ENCODE data around the gene PDPK1. TPM values are rescaled to one million over a fixed set of nuclear protein-coding genes. Genes with fewer than 3 reads are reported as not detected.

Gene PDPK1
- total and polyA plus RNA-seq, 2 of the 4 experiments (the other 2 are of a cell fraction): 10.6 to 27.3 TPM

DNA sequence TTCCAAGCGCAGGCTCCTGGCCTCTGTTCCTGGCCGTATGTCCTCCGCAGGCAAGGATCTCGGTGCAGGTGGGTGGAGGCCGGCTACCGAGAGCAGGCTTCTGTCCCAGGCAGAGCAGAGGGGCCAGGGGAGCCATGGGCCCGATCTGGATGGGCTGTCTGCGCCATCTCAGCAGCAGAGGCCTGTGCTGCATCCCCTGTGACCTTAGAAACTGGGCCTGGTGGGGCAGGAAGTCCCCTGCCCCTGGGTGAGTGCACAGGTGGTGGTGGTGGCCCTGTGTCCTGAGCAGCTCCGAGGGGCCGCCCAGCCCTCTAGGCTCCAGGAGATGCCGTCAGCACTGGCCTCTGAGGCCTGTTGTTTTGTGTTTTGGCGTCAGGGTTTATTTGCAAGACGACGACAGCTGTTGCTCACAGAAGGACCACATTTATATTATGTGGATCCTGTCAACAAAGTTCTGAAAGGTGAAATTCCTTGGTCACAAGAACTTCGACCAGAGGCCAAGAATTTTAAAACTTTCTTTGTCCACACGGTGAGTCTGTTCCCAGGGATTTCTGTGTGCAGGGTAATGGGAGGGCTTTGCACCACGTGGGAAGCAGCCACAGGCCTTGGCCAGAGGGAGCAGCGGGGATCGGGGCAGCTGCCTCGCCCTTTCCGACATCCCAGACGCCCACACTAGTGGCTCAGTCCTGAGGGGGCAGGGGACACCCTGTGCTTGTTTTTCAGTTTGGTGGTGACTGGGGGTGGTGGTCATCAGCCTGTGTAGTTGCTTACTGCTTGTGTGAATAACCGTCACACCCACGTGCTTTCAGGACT, 59.1 kb downstream of the PDPK1 start:
- no TSS peak for BruUV-seq (replicated peaks)
- CTCF ChIA-PET: no interaction called here
- POLR2A ChIA-PET (ENCODE audit: unreplicated experiment): no interaction called here

More for the DNA sequence above, 59.1 kb downstream of the PDPK1 start:
- dilution Hi-C loops (cut with HindIII; ENCODE audit: low sequenced_read_pairs, unreplicated experiment): no loop called here
- Histone ChIP-seq H2BK120ac (ENCODE audit: low read depth, low read length) (no peak overlapping the region), H3K9me3 (ENCODE audit: control insufficient read depth, insufficient read depth, low read length) (no peaks in the 10 kb centered on the region), H3K14ac (replicated peaks; ENCODE audit: low read depth, low read length) (no peak overlapping the region), H3K4me2 (ENCODE audit: low read depth, low read length) (no peak overlapping the region), H2BK20ac (ENCODE audit: low read depth, low read length) (no peak overlapping the region), H2AK9ac (replicated peaks; ENCODE audit: low read depth, low read length, poor library complexity) (no peak overlapping the region), H3K56ac (ENCODE audit: extremely low read depth, insufficient read depth, low read length) (no peak overlapping the region), H3K79me1 (ENCODE audit: low read depth in 1 of 2, low read length in 2 of 2) (peaks cover 10 to 33% of the 10 kb centered on the region in 2 experiments; a peak in 3 of 4 replicates), H3K18ac (ENCODE audit: low read depth, low read length) (no peak overlapping the region), H2BK15ac (ENCODE audit: low read depth, low read length) (no peak overlapping the region), H3K27ac (ENCODE audit: insufficient read depth, low read length) (no peak overlapping the region), H3K4me3 (ENCODE audit: insufficient read depth, low read depth, low read length) (no peak overlapping the region), H4K91ac (ENCODE audit: insufficient read depth, low read depth, low read length) (no peak overlapping the region), H2BK5ac (ENCODE audit: low read depth, low read length, poor library complexity, severe bottlenecking) (no peak overlapping the region), H3K36me3 (ENCODE audit: control insufficient read depth, insufficient read depth, low read length) (peaks cover 38% of the 10 kb centered on the region), H3K4ac (ENCODE audit: low read depth, low read length) (no peak overlapping the region), H2AFZ (replicated peaks; ENCODE audit: low read length, poor library complexity) (no peak overlapping the region), H3K23ac (ENCODE audit: low read depth, low read length) (no peak overlapping the region), H4K20me1 (ENCODE audit: insufficient read depth, low read length) (peaks cover 6% of the 10 kb centered on the region), H4K5ac (ENCODE audit: low read depth, low read length) (no peak overlapping the region), H4K8ac (ENCODE audit: low read depth in 2 of 2, low read length in 2 of 2) (no peak overlapping the region), H3K9ac (ENCODE audit: low read depth, low read length) (no peak overlapping the region), H3K27me3 (ENCODE audit: control insufficient read depth, insufficient read depth, low read length) (no peaks in the 10 kb centered on the region), H3K9me1 (ENCODE audit: insufficient read depth, low read length) (no peaks in the 10 kb centered on the region; the same call in 1 of the 2 replicates), H2AK5ac (ENCODE audit: low read depth, low read length) (no peak overlapping the region), H3K4me1 (ENCODE audit: control insufficient read depth, insufficient read depth, low read length) (no peaks in the 10 kb centered on the region)
- DNase-seq: no peak
- in situ Hi-C loops (cut with MboI; ENCODE audit: low sequenced_read_pairs): no loop called here
- no peak for TF ChIP-seq CEBPB (IDR thresholded peaks at IDR 0.05; ENCODE audit: low read depth, low read length)
- no peak for TF ChIP-seq FOS (IDR thresholded peaks at IDR 0.05; ENCODE audit: low read depth, low read length)
- TF ChIP-seq RAD21 (IDR thresholded peaks at IDR 0.05; ENCODE audit: low read length): no peak
- TF ChIP-seq NFE2L2 (IDR thresholded peaks at IDR 0.05; ENCODE audit: low read depth, low read length): no peak
- TF ChIP-seq CHD1 (IDR thresholded peaks at IDR 0.05; ENCODE audit: low read depth, low read length): no peak
- TF ChIP-seq, protein P1, sequence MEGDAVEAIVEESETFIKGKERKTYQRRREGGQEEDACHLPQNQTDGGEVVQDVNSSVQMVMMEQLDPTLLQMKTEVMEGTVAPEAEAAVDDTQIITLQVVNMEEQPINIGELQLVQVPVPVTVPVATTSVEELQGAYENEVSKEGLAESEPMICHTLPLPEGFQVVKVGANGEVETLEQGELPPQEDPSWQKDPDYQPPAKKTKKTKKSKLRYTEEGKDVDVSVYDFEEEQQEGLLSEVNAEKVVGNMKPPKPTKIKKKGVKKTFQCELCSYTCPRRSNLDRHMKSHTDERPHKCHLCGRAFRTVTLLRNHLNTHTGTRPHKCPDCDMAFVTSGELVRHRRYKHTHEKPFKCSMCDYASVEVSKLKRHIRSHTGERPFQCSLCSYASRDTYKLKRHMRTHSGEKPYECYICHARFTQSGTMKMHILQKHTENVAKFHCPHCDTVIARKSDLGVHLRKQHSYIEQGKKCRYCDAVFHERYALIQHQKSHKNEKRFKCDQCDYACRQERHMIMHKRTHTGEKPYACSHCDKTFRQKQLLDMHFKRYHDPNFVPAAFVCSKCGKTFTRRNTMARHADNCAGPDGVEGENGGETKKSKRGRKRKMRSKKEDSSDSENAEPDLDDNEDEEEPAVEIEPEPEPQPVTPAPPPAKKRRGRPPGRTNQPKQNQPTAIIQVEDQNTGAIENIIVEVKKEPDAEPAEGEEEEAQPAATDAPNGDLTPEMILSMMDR (conservative IDR thresholded peaks at IDR 0.05; ENCODE audit: low read depth, low read length): no peak
- TF ChIP-seq, protein P2, sequence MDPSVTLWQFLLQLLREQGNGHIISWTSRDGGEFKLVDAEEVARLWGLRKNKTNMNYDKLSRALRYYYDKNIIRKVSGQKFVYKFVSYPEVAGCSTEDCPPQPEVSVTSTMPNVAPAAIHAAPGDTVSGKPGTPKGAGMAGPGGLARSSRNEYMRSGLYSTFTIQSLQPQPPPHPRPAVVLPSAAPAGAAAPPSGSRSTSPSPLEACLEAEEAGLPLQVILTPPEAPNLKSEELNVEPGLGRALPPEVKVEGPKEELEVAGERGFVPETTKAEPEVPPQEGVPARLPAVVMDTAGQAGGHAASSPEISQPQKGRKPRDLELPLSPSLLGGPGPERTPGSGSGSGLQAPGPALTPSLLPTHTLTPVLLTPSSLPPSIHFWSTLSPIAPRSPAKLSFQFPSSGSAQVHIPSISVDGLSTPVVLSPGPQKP (IDR thresholded peaks at IDR 0.05; ENCODE audit: borderline replicate concordance, low read depth, low read length): no peak
- no peak for TF ChIP-seq POLR2A (IDR thresholded peaks at IDR 0.05; ENCODE audit: low read depth, low read length)
- TF ChIP-seq MAZ (IDR thresholded peaks at IDR 0.05; ENCODE audit: borderline replicate concordance, low read depth, low read length): no peak
- TF ChIP-seq SMC3 (IDR thresholded peaks at IDR 0.05; ENCODE audit: low read depth, low read length): no peak
- no peak for TF ChIP-seq MAFK (IDR thresholded peaks at IDR 0.05; ENCODE audit: low read depth, low read length)
- TF ChIP-seq MXI1 (IDR thresholded peaks at IDR 0.05; ENCODE audit: borderline replicate concordance, low read depth, low read length): no peak
- TF ChIP-seq, protein P3, sequence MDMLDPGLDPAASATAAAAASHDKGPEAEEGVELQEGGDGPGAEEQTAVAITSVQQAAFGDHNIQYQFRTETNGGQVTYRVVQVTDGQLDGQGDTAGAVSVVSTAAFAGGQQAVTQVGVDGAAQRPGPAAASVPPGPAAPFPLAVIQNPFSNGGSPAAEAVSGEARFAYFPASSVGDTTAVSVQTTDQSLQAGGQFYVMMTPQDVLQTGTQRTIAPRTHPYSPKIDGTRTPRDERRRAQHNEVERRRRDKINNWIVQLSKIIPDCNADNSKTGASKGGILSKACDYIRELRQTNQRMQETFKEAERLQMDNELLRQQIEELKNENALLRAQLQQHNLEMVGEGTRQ (IDR thresholded peaks at IDR 0.05; ENCODE audit: low read depth, low read length): no peak
- TF ChIP-seq BHLHE40 (IDR thresholded peaks at IDR 0.05; ENCODE audit: low read depth, low read length): no peak
- whole genome bisulfite sequencing, 2 experiments (ENCODE audit: extremely low coverage in 2 of 2, insufficient read length in 1 of 2): 95% methylated on average over 11 of the region's 24 CpGs; no CpG with 5 or more reads in 1 of the 2 experiments
- no peak for ATAC-seq (ENCODE audit: low read depth)
- intact Hi-C loops (cut with micrococcal nuclease): no loop called here

Measured in IMR-90 (cell line).